ENCODE results near the gene TEDC1. TPM values are rescaled to one million over a fixed set of nuclear protein-coding genes. Genes with fewer than 3 reads are reported as not detected.

The TEDC1 gene
- 10 to 100 TPM; 11.8 to 17.6 TPM for polyA plus RNA-seq

GRCh38 chr14:105490572-105491365, at the start of gene TEDC1:
TSS of gene TEDC1 (plus strand) at chr14:105491246. CDS start at chr14:105491376, 130 bp downstream.
- no peaks in the 10 kb centered on the region for H3K27me3 ChIP-seq (ENCODE audit: control insufficient read depth in 1 of 2, insufficient read depth in 2 of 2, low read length in 2 of 2)
- peak within 1 kb of the TSS; percentile 58 to 63 for H3K4me3 ChIP-seq (ENCODE audit: low read depth in 1 of 2, low read length in 2 of 2)
- peak within 1 kb of the TSS; percentile 95 for H3K27ac ChIP-seq (ENCODE audit: low read depth in 2 of 2, low read length in 1 of 2)
- H3K36me3 ChIP-seq (ENCODE audit: control insufficient read depth in 2 of 2, insufficient read depth in 2 of 2, low read length in 1 of 2), result no peaks in the 10 kb centered on the region
- no peaks in the 10 kb centered on the region for H3K9me3 ChIP-seq (ENCODE audit: control insufficient read depth in 2 of 2, insufficient read depth in 1 of 2, low read depth in 1 of 2, low read length in 1 of 2)
- peaks cover 10 to 32% of the 10 kb centered on the region in 2 donors for H3K4me1 ChIP-seq (ENCODE audit: control insufficient read depth in 2 of 2, insufficient read depth in 2 of 2, low read length in 1 of 2)
- 0 to 1% methylated on average over 73 to 94 of the region's 94 CpGs for WGBS, 2 donors

GRCh38 chr14:105442125-105442524, 48.9 kb upstream of the TEDC1 start:
- 82% methylated on average over 17 of the region's 17 CpGs for WGBS, 2 donors
- Histone ChIP-seq H3K9me3 (ENCODE audit: control insufficient read depth in 2 of 2, insufficient read depth in 1 of 2, low read depth in 1 of 2, low read length in 1 of 2) (peaks cover 0 to 3% of the 10 kb centered on the region in 2 donors), H3K4me1 (ENCODE audit: control insufficient read depth in 2 of 2, insufficient read depth in 2 of 2, low read length in 1 of 2) (peaks cover 3 to 13% of the 10 kb centered on the region in 2 donors), H3K27me3 (ENCODE audit: control insufficient read depth in 1 of 2, insufficient read depth in 2 of 2, low read length in 2 of 2) (no peaks in the 10 kb centered on the region), H3K27ac (ENCODE audit: low read depth in 2 of 2, low read length in 1 of 2) (no peak overlapping the region), H3K4me3 (ENCODE audit: low read depth in 1 of 2, low read length in 2 of 2) (no peak overlapping the region), H3K36me3 (ENCODE audit: control insufficient read depth in 2 of 2, insufficient read depth in 2 of 2, low read length in 1 of 2) (peaks cover 0 to 14% of the 10 kb centered on the region in 2 donors)

DNA sequence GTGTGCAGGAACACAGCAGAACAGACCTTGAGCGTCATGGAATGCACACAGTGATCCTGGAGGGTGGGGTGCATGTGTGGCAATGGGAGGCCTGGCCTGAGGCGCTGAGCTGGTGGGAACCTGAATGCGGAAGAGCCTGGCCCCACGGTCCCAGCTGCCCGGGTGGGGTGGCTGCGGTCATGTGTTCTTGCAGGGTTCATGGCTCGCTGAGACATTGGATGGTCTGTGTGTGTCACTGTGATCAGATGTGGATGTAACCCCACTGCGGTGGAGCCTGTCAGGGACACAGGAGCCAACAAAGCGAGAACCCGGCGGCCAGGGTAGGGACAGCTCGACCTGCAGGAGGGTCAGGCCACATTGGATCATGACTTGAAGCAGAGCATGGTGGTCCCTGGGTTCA, 48.2 kb upstream of the TEDC1 start:
- H3K4me3 ChIP-seq (ENCODE audit: low read depth in 1 of 2, low read length in 2 of 2), result no peak overlapping the region
- peaks cover 3 to 9% of the 10 kb centered on the region in 2 donors for H3K4me1 ChIP-seq (ENCODE audit: control insufficient read depth in 2 of 2, insufficient read depth in 2 of 2, low read length in 1 of 2)
- peaks cover 0 to 12% of the 10 kb centered on the region in 2 donors for H3K36me3 ChIP-seq (ENCODE audit: control insufficient read depth in 2 of 2, insufficient read depth in 2 of 2, low read length in 1 of 2)
- no peaks in the 10 kb centered on the region for H3K9me3 ChIP-seq (ENCODE audit: control insufficient read depth in 2 of 2, insufficient read depth in 1 of 2, low read depth in 1 of 2, low read length in 1 of 2)
- H3K27me3 ChIP-seq (ENCODE audit: control insufficient read depth in 1 of 2, insufficient read depth in 2 of 2, low read length in 2 of 2), result no peaks in the 10 kb centered on the region
- 85 to 88% methylated on average over 12 of the region's 12 CpGs for WGBS, 2 donors
- H3K27ac ChIP-seq (ENCODE audit: low read depth in 2 of 2, low read length in 1 of 2), result no peak overlapping the region

DNA sequence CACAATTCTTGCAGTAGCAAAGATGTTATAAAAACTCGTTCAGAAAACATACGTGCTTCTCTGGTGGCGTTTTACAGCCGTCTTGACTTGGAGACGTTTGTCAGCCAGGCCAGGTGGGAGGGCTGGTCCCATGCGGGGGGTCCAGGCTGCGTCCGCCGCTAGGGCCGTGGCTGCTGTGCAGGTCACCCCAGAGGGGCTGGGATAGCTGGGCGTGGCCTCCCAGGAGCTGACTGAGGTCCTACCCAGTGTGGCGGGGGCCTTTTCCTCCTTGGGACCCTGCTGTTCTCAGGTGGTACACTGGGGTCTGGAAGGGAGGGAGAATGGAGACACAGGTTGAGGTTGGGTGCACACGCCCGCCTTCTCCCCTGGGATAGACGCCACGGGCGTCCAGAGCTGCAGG, 46.2 kb upstream of the TEDC1 start:
- no peaks in the 10 kb centered on the region for H3K27me3 ChIP-seq (ENCODE audit: control insufficient read depth in 1 of 2, insufficient read depth in 2 of 2, low read length in 2 of 2)
- WGBS, 2 donors, result 86 to 90% methylated on average over 17 of the region's 17 CpGs
- H3K36me3 ChIP-seq (ENCODE audit: control insufficient read depth in 2 of 2, insufficient read depth in 2 of 2, low read length in 1 of 2), result peaks cover 0 to 14% of the 10 kb centered on the region in 2 donors
- no peak overlapping the region for H3K4me3 ChIP-seq (ENCODE audit: low read depth in 1 of 2, low read length in 2 of 2)
- peaks cover under 1 to 8% of the 10 kb centered on the region in 2 donors for H3K4me1 ChIP-seq (ENCODE audit: control insufficient read depth in 2 of 2, insufficient read depth in 2 of 2, low read length in 1 of 2)
- no peaks in the 10 kb centered on the region for H3K9me3 ChIP-seq (ENCODE audit: control insufficient read depth in 2 of 2, insufficient read depth in 1 of 2, low read depth in 1 of 2, low read length in 1 of 2)
- no peak overlapping the region for H3K27ac ChIP-seq (ENCODE audit: low read depth in 2 of 2, low read length in 1 of 2)

GRCh38 chr14:105445290-105445689, 45.8 kb upstream of the TEDC1 start:
- no peak overlapping the region for H3K27ac ChIP-seq (ENCODE audit: low read depth in 2 of 2, low read length in 1 of 2)
- H3K4me1 ChIP-seq (ENCODE audit: control insufficient read depth in 2 of 2, insufficient read depth in 2 of 2, low read length in 1 of 2), result peaks cover 0 to 4% of the 10 kb centered on the region in 2 donors
- no peaks in the 10 kb centered on the region for H3K27me3 ChIP-seq (ENCODE audit: control insufficient read depth in 1 of 2, insufficient read depth in 2 of 2, low read length in 2 of 2)
- H3K4me3 ChIP-seq (ENCODE audit: low read depth in 1 of 2, low read length in 2 of 2), result no peak overlapping the region
- peaks cover 0 to 16% of the 10 kb centered on the region in 2 donors for H3K36me3 ChIP-seq (ENCODE audit: control insufficient read depth in 2 of 2, insufficient read depth in 2 of 2, low read length in 1 of 2)
- no peaks in the 10 kb centered on the region for H3K9me3 ChIP-seq (ENCODE audit: control insufficient read depth in 2 of 2, insufficient read depth in 1 of 2, low read depth in 1 of 2, low read length in 1 of 2)
- WGBS, 2 donors, result 87 to 89% methylated on average over 24 of the region's 24 CpGs

GRCh38 chr14:105445901-105446845, 44.9 kb upstream of the TEDC1 start:
- H3K36me3 ChIP-seq (ENCODE audit: control insufficient read depth in 2 of 2, insufficient read depth in 2 of 2, low read length in 1 of 2), result peaks cover 0 to 22% of the 10 kb centered on the region in 2 donors
- no peak overlapping the region for H3K27ac ChIP-seq (ENCODE audit: low read depth in 2 of 2, low read length in 1 of 2)
- 90 to 93% methylated on average over 26 of the region's 26 CpGs for WGBS, 2 donors
- H3K4me3 ChIP-seq (ENCODE audit: low read depth in 1 of 2, low read length in 2 of 2), result no peak overlapping the region
- H3K4me1 ChIP-seq (ENCODE audit: control insufficient read depth in 2 of 2, insufficient read depth in 2 of 2, low read length in 1 of 2), result no peaks in the 10 kb centered on the region
- H3K9me3 ChIP-seq (ENCODE audit: control insufficient read depth in 2 of 2, insufficient read depth in 1 of 2, low read depth in 1 of 2, low read length in 1 of 2), result no peaks in the 10 kb centered on the region
- H3K27me3 ChIP-seq (ENCODE audit: control insufficient read depth in 1 of 2, insufficient read depth in 2 of 2, low read length in 2 of 2), result no peaks in the 10 kb centered on the region

DNA sequence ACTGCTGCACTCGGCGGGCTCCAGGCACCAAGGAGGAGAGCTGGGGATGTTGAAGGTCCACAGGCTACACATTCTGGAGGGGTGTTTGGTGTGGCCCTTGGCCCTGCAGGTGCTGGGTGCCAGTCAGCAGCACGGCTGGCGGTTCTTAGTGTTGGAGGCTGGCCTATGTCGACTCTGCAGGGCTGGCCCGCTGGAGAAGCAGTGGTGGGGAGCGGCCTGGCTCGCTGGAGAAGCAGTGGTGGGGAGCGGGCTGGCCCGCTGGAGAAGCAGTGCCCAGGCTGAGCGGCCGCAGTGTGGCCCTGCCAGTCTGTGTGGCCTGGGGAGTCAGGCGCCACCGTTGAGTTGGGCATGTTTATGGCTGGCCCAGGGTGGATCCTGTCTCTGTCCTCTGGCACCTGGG, 44.1 kb upstream of the TEDC1 start:
- Histone ChIP-seq H3K4me3 (ENCODE audit: low read depth in 1 of 2, low read length in 2 of 2) (no peak overlapping the region), H3K27me3 (ENCODE audit: control insufficient read depth in 1 of 2, insufficient read depth in 2 of 2, low read length in 2 of 2) (no peaks in the 10 kb centered on the region), H3K9me3 (ENCODE audit: control insufficient read depth in 2 of 2, insufficient read depth in 1 of 2, low read depth in 1 of 2, low read length in 1 of 2) (no peaks in the 10 kb centered on the region), H3K27ac (ENCODE audit: low read depth in 2 of 2, low read length in 1 of 2) (no peak overlapping the region), H3K36me3 (ENCODE audit: control insufficient read depth in 2 of 2, insufficient read depth in 2 of 2, low read length in 1 of 2) (peaks cover 0 to 25% of the 10 kb centered on the region in 2 donors), H3K4me1 (ENCODE audit: control insufficient read depth in 2 of 2, insufficient read depth in 2 of 2, low read length in 1 of 2) (no peaks in the 10 kb centered on the region)
- 79 to 81% methylated on average over 14 of the region's 14 CpGs for WGBS, 2 donors

DNA sequence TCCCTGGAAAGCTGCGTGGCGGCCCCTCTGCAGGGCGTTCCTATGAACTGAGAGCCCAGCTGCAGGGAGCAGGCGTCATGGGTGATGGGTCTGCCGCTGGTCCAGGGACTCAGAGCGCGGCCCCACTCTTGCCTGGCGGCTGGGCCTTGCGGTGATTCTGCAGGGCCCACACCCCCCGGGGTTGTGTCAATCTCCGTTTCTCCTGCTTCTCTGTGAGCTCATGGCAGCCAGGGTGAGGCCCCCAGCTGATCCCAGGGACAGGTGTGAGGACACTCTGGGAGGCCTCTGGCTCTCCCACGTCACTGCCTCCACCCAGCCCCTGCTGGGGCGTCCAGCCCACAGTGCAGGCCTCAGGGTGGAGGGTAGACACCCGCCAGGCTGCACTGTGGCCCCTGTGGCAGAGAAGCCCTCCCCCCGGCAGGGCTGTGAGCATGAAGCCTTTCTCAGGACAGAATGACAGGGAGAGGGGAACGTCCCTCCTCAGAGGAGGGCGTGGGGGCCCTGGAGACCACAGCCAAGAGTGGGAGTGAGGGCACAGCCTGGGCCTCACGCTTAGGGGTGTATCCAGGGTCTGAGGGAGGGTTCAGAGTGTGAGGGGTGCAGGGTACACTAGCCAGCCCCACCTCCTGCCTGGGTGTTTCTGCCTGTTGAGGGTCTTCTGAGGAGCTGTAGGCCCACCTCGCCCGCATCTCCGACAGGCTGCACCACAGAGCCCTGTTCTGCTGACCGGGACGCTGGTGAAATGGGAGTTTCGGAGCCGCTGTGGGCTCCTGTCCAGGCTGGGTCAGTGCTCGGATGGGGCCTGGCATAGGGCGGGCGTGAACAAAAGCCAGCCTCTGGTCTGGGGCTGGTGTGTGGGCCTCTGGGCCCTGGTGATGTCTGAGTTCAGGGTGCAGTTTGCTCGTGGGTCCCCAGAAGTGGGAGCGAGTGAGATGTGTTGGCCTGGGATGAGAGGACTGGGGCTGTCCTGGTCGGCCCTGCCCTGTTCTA, 43.1 kb upstream of the TEDC1 start:
- H3K9me3 ChIP-seq (ENCODE audit: control insufficient read depth in 2 of 2, insufficient read depth in 1 of 2, low read depth in 1 of 2, low read length in 1 of 2), result no peaks in the 10 kb centered on the region
- no peak overlapping the region for H3K27ac ChIP-seq (ENCODE audit: low read depth in 2 of 2, low read length in 1 of 2)
- H3K36me3 ChIP-seq (ENCODE audit: control insufficient read depth in 2 of 2, insufficient read depth in 2 of 2, low read length in 1 of 2), result peaks cover 0 to 34% of the 10 kb centered on the region in 2 donors
- no peaks in the 10 kb centered on the region for H3K4me1 ChIP-seq (ENCODE audit: control insufficient read depth in 2 of 2, insufficient read depth in 2 of 2, low read length in 1 of 2)
- H3K4me3 ChIP-seq (ENCODE audit: low read depth in 1 of 2, low read length in 2 of 2), result no peak overlapping the region
- WGBS, 2 donors, result 87% methylated on average over 31 of the region's 31 CpGs
- H3K27me3 ChIP-seq (ENCODE audit: control insufficient read depth in 1 of 2, insufficient read depth in 2 of 2, low read length in 2 of 2), result no peaks in the 10 kb centered on the region

Data from esophagus (tissue), 2 donors.